B cell (primary cell): ENCODE measurements around the gene YWHAE. TPM values are rescaled to one million over a fixed set of nuclear protein-coding genes. Genes with fewer than 3 reads are reported as not detected.

Source experiments
- ATAC-seq: fragments of 200-7000 bp; cut with Tn5 transposase; one replicate; pipeline ENCODE4 v1.10.0; 2021; ENCODE audit warnings: low read depth, mild to moderate bottlenecking, moderate number of reproducible peaks, moderate library complexity
- CTCF ChIA-PET: fragments of 350-600 bp; sonication (Branson Sonifier 250); formaldehyde crosslinking; loops from one replicate; lab custom pipeline; 2021; ENCODE audit warnings: antibody characterized with exemption, inconsistent platforms; lab: Charles Lee
- POLR2A ChIA-PET: fragments of 350-600 bp; sonication (Branson Sonifier 250); formaldehyde crosslinking; loops from one replicate; lab custom pipeline; 2021; ENCODE audit warnings: antibody characterized with exemption; lab: Charles Lee
- DNase-seq: peaks from one replicate; pipeline ENCODE4 v3.0.0; 2013
- H2AFZ ChIP-seq: 2 replicates; pipeline ENCODE4 v1.6.1; 2012; ENCODE audit warnings: mild to moderate bottlenecking, low read depth, low read length; ENCODE audit not compliant: insufficient read depth, poor library complexity, severe bottlenecking
- H3K27ac ChIP-seq, 2 donors: 1 replicate in 1 of 2; 2 replicates in 1 of 2; pipeline ENCODE4 v1.5.1; 2012 to 2013; ENCODE audit warnings: low read length in 2 of 2, mild to moderate bottlenecking in 2 of 2, moderate library complexity in 1 of 2
- H3K27me3 ChIP-seq, 4 experiments: fragments of 200-600 bp in 1 of 4; sonication (generic) in 1 of 4; replicated peaks in 1 of 4; 1 replicate in 2 of 4; 2 replicates in 2 of 4; pipeline versions ENCODE4 v1.6.1 to v1.7.0; 2013 to 2016; ENCODE audit warnings: low read length in 3 of 4, mild to moderate bottlenecking in 2 of 4, mixed read lengths in 1 of 4, moderate library complexity in 1 of 4; ENCODE audit not compliant: insufficient read depth in 4 of 4, control insufficient read depth in 3 of 4; ENCODE audit errors: control extremely low read depth in 1 of 4
- H3K36me3 ChIP-seq, 2 experiments: replicated peaks in 1 of 2; 1 replicate in 1 of 2; 2 replicates in 1 of 2; pipeline versions ENCODE4 v1.6.1 to v1.7.1; 2013; ENCODE audit warnings: low read length in 1 of 2; ENCODE audit not compliant: insufficient read depth in 2 of 2, control insufficient read depth in 1 of 2; ENCODE audit errors: control extremely low read depth in 1 of 2, extremely low read depth in 1 of 2
- H3K4me1 ChIP-seq, 2 donors: fragments of 200-600 bp in 1 of 2; sonication (generic) in 1 of 2; 1 replicate in 1 of 2; 2 replicates in 1 of 2; pipeline versions ENCODE4 v1.5.1 to v1.6.1; 2013 to 2017; ENCODE audit warnings: low read length in 2 of 2; ENCODE audit not compliant: control insufficient read depth in 2 of 2, insufficient read depth in 2 of 2
- H3K4me2 ChIP-seq: replicated peaks from 2 replicates; pipeline ENCODE3; 2012; ENCODE audit warnings: mild to moderate bottlenecking, low read depth, low read length; ENCODE audit not compliant: poor library complexity, severe bottlenecking
- H3K4me3 ChIP-seq, 5 experiments: fragments of 200-600 bp in 1 of 5; sonication (generic) in 1 of 5; 1 replicate in 3 of 5; 2 replicates in 2 of 5; pipeline versions ENCODE4 v1.5.1 to v1.7.0; 2011 to 2016; ENCODE audit warnings: low read length in 4 of 5, mild to moderate bottlenecking in 4 of 5, low read depth in 2 of 5, control low read depth in 1 of 5, moderate library complexity in 1 of 5; ENCODE audit not compliant: insufficient read depth in 1 of 5; ENCODE audit errors: control extremely low read depth in 1 of 5, extremely low read depth in 1 of 5
- H3K79me2 ChIP-seq: fragments of 200-600 bp; sonication (generic); one replicate; pipeline ENCODE4 v1.6.0; 2016; ENCODE audit warnings: low read length; ENCODE audit not compliant: control insufficient read depth, insufficient read depth
- H3K9ac ChIP-seq: fragments of 200-600 bp; sonication (generic); 2 replicates; pipeline ENCODE4 v1.6.1; 2017; ENCODE audit warnings: mild to moderate bottlenecking, low read length, moderate library complexity
- H3K9me3 ChIP-seq, 3 donors: one replicate each; pipeline versions ENCODE4 v1.6.1 to v1.7.1; 2013; ENCODE audit warnings: low read length in 2 of 3; ENCODE audit not compliant: control insufficient read depth in 2 of 3, insufficient read depth in 1 of 3; ENCODE audit errors: control extremely low read depth in 1 of 3
- H4K20me1 ChIP-seq: 2 replicates; pipeline ENCODE4 v1.6.0; 2012; ENCODE audit warnings: mild to moderate bottlenecking, low read length; ENCODE audit not compliant: insufficient read depth, control insufficient read depth, poor library complexity, severe bottlenecking
- H3K27ac Mint-ChIP-seq: one replicate; pipeline ENCODE4 v1.8.0; 2021; ENCODE audit warnings: mixed read lengths
- H3K27me3 Mint-ChIP-seq: one replicate; pipeline ENCODE4 v1.8.0; 2021; ENCODE audit warnings: mixed read lengths
- H3K4me1 Mint-ChIP-seq: one replicate; pipeline ENCODE4 v1.8.0; 2021; ENCODE audit warnings: mixed read lengths
- H3K4me3 Mint-ChIP-seq: one replicate; pipeline ENCODE4 v1.8.0; 2021; ENCODE audit warnings: mixed read lengths
- H3K9me3 Mint-ChIP-seq: one replicate; pipeline ENCODE4 v1.8.0; 2022; ENCODE audit warnings: mixed read lengths; ENCODE audit not compliant: insufficient read depth
- EZH2 ChIP-seq: IDR thresholded peaks from 2 replicates; pipeline ENCODE4 v1.6.1; 2012; ENCODE audit warnings: borderline replicate concordance, low read depth, mild to moderate bottlenecking, moderate library complexity, low read length; ENCODE audit not compliant: insufficient read depth, poor library complexity, severe bottlenecking
- WGBS: methylation state at CpG from one replicate; pipeline ENCODE4 v1.1.5; 2013; ENCODE audit warnings: missing lambda C conversion rate; ENCODE audit not compliant: insufficient coverage; 5-methylcytosine and 5-hydroxymethylcytosine counted together
- intact Hi-C: fragments of 100-400 bp; cut with micrococcal nuclease; formaldehyde crosslinking; loops from one replicate; pipeline ENCODE4 v1.10.0; 2022
- polyA plus RNA-seq: library from polyadenylated mRNA; depleted of rRNA; stranded (reverse); fragments of >200 nt; gene quantifications from 2 replicates; pipeline ENCODE4 v1.2.3, GENCODE V29; 2012
- total RNA-seq, 2 donors: library from RNA; stranded (reverse); fragments of 120-200 nt in 1 of 2; gene quantifications; 1 replicate in 1 of 2; 2 replicates in 1 of 2; pipeline versions ENCODE4 v1.2.3 to v1.2.4, GENCODE V29; 2013 to 2022
- TF ChIP-seq, protein P1 (sequence below): fragments of 200-600 bp; IDR thresholded peaks from one replicate; pipeline ENCODE4 v1.8.0; 2022; ENCODE audit warnings: antibody characterized with exemption, mild to moderate bottlenecking

Gene YWHAE
- total and polyA plus RNA-seq, 2 donors (not counting 1 experiment from before 2014, with no cell fraction given): 54.3 to 149 TPM

DNA sequence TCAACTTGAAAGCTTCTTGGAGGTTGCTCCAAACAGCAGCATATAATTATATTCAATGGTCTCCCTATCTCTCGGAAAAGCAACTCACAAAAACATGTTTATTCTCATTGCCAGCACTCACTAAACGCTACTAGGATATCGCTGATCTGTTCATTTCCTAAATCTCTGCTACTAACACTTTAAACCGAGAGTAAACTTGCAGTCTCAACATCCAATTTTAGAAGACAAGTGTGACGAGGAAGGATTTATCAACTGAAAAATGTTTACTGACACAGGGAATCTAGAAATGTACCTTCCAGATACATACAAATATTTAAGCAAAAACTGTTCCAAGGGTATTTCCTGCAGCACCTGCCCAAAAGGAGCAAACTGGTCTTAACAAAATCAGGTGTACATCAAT is 56.5 kb downstream of the YWHAE start:
- H3K4me3 Mint-ChIP-seq: no peak overlapping the region
- peaks cover 29% of the 10 kb centered on the region for H3K4me1 Mint-ChIP-seq
- no peaks in the 10 kb centered on the region for H3K27me3 ChIP-seq
- H3K4me1 ChIP-seq: peaks cover 0 to 14% of the 10 kb centered on the region in 2 donors
- ChIA-PET POLR2A (no interaction called here), CTCF (interaction anchor here (0.6 kb wide), 2 partner anchors 59 to 172 kb away, joined by 3 read pairs; no protein-coding TSS in a partner anchor)
- TF ChIP-seq EZH2: no peak
- TF ChIP-seq, protein P1, sequence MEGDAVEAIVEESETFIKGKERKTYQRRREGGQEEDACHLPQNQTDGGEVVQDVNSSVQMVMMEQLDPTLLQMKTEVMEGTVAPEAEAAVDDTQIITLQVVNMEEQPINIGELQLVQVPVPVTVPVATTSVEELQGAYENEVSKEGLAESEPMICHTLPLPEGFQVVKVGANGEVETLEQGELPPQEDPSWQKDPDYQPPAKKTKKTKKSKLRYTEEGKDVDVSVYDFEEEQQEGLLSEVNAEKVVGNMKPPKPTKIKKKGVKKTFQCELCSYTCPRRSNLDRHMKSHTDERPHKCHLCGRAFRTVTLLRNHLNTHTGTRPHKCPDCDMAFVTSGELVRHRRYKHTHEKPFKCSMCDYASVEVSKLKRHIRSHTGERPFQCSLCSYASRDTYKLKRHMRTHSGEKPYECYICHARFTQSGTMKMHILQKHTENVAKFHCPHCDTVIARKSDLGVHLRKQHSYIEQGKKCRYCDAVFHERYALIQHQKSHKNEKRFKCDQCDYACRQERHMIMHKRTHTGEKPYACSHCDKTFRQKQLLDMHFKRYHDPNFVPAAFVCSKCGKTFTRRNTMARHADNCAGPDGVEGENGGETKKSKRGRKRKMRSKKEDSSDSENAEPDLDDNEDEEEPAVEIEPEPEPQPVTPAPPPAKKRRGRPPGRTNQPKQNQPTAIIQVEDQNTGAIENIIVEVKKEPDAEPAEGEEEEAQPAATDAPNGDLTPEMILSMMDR: no peak
- DNase-seq: no peak
- intact Hi-C loops: no loop called here
- H3K27ac Mint-ChIP-seq: peak overlapping the region; percentile 4
- H3K36me3 ChIP-seq: peaks cover 2 to 42% of the 10 kb centered on the region in 2 experiments
- no peaks in the 10 kb centered on the region for H3K27me3 Mint-ChIP-seq
- H3K27ac ChIP-seq: no peak overlapping the region
- no peak for ATAC-seq
- no peak overlapping the region for H3K9ac ChIP-seq
- H3K4me2 ChIP-seq: no peak overlapping the region
- peaks cover 21% of the 10 kb centered on the region for H4K20me1 ChIP-seq
- 100% methylated on average over 1 of the region's 5 CpGs for WGBS
- H3K9me3 ChIP-seq: no peaks in the 10 kb centered on the region
- H3K79me2 ChIP-seq: peaks cover 51% of the 10 kb centered on the region
- no peak overlapping the region for H2AFZ ChIP-seq
- no peaks in the 10 kb centered on the region for H3K9me3 Mint-ChIP-seq
- no peak overlapping the region for H3K4me3 ChIP-seq

DNA sequence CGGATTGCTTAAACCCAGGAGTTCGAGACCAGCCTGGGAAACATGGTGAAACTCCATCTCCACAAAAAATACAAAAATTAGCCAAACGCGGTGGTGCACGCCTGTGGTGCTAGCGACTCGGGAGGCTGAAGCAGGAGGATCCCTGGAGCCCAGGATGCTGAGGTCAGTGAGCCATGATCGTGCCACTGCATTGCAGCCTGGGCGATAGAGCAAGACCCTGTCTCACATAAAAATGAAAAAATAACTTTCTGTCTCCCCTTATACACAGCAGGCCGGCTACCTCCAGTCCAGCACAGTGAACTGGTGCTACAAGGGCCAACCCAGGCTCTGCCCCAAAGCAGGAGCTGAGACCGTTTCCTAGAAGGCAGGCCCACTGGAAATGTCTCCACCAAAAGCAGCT is 59.7 kb downstream of the YWHAE start:
- H3K79me2 ChIP-seq: peaks cover 35% of the 10 kb centered on the region
- Mint-ChIP-seq H3K27ac (no peak overlapping the region), H3K4me3 (no peak overlapping the region), H3K27me3 (no peaks in the 10 kb centered on the region), H3K9me3 (no peaks in the 10 kb centered on the region), H3K4me1 (peaks cover 18% of the 10 kb centered on the region)
- no peaks in the 10 kb centered on the region for H3K27me3 ChIP-seq
- no peak for DNase-seq
- CTCF ChIA-PET: interaction anchor here (0.7 to 2.5 kb wide), 4 partner anchors 8 to 312 kb away, joined by 3 to 13 read pairs (median 4); no protein-coding TSS in a partner anchor
- no peak for TF ChIP-seq EZH2
- TF ChIP-seq, protein P1: no peak
- peaks cover under 1% of the 10 kb centered on the region for H4K20me1 ChIP-seq
- no peak overlapping the region for H3K4me3 ChIP-seq
- H3K4me2 ChIP-seq: no peak overlapping the region
- no peak overlapping the region for H2AFZ ChIP-seq
- H3K36me3 ChIP-seq: peaks cover 2 to 20% of the 10 kb centered on the region in 2 experiments
- ATAC-seq: no peak
- no peaks in the 10 kb centered on the region for H3K9me3 ChIP-seq
- WGBS: 93% methylated on average over 9 of the region's 11 CpGs
- POLR2A ChIA-PET: interaction anchor here (0.5 kb wide), 1 partner anchor 139 kb away, joined by 3 read pairs; no protein-coding TSS in a partner anchor
- H3K27ac ChIP-seq: no peak overlapping the region
- peaks cover 0 to 8% of the 10 kb centered on the region in 2 donors for H3K4me1 ChIP-seq
- intact Hi-C loops: no loop called here
- H3K9ac ChIP-seq: no peak overlapping the region
